CD4-positive, alpha-beta T cell treated with Interleukin-6 at 100 ng/mL for 8 hours (primary cell): Measurements from ENCODE around the gene RBM45.

Experiments
- DNase-seq: peaks from one replicate; pipeline ENCODE4 v3.0.0-alpha.2; 2020; ENCODE audit warnings: mixed read lengths, low spot score

Gene RBM45

GRCh38 chr2:178160601-178161000 lies 48.4 kb downstream of the RBM45 start:
- no peak for DNase-seq

DNA sequence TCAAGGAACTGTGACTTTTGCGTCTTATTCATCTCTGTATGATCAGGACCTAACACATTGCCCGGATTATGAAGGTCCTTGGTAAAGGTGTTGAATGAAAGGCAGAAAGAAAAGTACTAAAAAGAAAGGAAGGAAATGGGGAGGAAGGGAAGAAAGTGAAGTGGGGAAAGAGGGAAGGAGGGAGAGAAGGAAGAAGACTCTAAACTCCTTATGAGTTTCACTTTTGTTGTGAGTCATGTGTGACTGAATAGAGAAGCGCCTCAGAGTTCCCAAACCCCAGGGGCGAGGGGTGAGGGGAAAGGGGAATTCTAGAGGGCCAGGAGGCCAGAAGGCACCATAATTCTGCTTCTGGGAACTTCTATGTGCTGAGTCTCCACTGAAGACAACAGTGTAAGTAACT lies 51.2 kb downstream of the RBM45 start:
- no peak for DNase-seq

GRCh38 chr2:178163911-178164310 lies 51.7 kb downstream of the RBM45 start:
- no peak for DNase-seq

- DNase-seq, result no peak
Measured at GRCh38 chr2:178173657-178174056, 61.4 kb downstream of the RBM45 start.

DNA sequence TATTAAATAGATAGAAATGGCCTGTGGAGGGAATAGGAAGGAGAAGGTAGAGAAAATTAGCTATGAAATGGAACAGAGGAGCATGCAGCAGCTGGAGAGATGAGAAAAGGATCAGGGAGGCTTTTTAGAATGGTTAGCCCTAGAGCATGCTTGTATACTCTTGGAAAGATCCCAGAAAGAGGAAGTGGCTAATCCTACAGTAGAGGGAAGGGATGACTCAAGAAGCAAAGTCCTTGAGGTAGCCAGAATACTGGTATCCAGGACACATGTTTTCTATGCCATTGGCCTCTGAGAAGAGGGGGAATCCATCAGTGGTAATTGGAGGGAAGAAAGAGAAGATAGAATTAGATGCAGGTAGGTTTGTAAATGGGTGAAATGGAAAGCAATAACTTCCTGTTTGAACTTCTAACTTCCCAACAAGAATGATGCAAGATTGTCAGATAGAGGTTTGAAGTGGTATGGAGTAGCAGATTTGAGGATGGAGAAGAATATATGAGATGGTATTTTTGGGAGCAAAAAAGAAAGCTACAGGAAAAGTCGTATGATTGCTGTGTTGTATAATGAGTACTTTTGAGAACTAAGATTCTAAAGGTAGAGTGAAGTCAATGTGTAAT lies 64.9 kb downstream of the RBM45 start:
- no peak for DNase-seq
